Keratinocyte (primary cell): Measurements from ENCODE around the gene ATP8A1. TPM values are rescaled to one million over a fixed set of nuclear protein-coding genes. Genes with fewer than 3 reads are reported as not detected.

Experiments
- DNase-seq: peaks from one replicate; pipeline ENCODE4 v3.0.0-alpha.2; 2011; ENCODE audit warnings: low read depth, missing footprints, low spot score
- FAIRE-seq: peaks from 2 replicates; lab custom pipeline; 2011; peaks lifted over from hg19 to GRCh38; lab: Jason Lieb, UNC
- H2AFZ ChIP-seq: 2 replicates; pipeline ENCODE4 v1.6.0; 2012; ENCODE audit warnings: low read length, control low read depth, inconsistent platforms; ENCODE audit not compliant: control insufficient read depth
- H3K27ac ChIP-seq: 2 replicates; pipeline ENCODE4 v1.5.1; 2011; ENCODE audit warnings: low read length; ENCODE audit not compliant: control insufficient read depth, insufficient read depth
- H3K27me3 ChIP-seq: 3 replicates; pipeline ENCODE4 v1.6.0; 2011; ENCODE audit warnings: low read length; ENCODE audit not compliant: control insufficient read depth, insufficient read depth; ENCODE audit errors: extremely low read depth
- H3K36me3 ChIP-seq, 2 experiments: 2 replicates in 1 of 2; 3 replicates in 1 of 2; pipeline ENCODE4 v1.5.1; 2011; ENCODE audit warnings: low read length in 2 of 2, mild to moderate bottlenecking in 1 of 2; ENCODE audit not compliant: control insufficient read depth in 2 of 2, insufficient read depth in 2 of 2; ENCODE audit errors: extremely low read depth in 1 of 2
- H3K4me1 ChIP-seq: 3 replicates; pipeline ENCODE4 v1.5.1; 2011; ENCODE audit warnings: low read length; ENCODE audit not compliant: control insufficient read depth, insufficient read depth; ENCODE audit errors: extremely low read depth
- H3K4me2 ChIP-seq: 3 replicates; pipeline ENCODE4 v1.6.0; 2011; ENCODE audit warnings: low read depth, low read length; ENCODE audit not compliant: control insufficient read depth, insufficient read depth; ENCODE audit errors: extremely low read depth
- H3K4me3 ChIP-seq, 3 experiments: fragments of 200-600 bp in 1 of 3; sonication (generic) in 1 of 3; 2 replicates in 2 of 3; 3 replicates in 1 of 3; pipeline ENCODE4 v1.5.1; 2011 to 2016; ENCODE audit warnings: low read length in 3 of 3, mild to moderate bottlenecking in 3 of 3, control low read depth in 2 of 3, inconsistent platforms in 1 of 3, low read depth in 1 of 3, mixed read lengths in 1 of 3, mixed run types in 1 of 3, moderate library complexity in 1 of 3; ENCODE audit not compliant: control insufficient read depth in 2 of 3, insufficient read depth in 2 of 3; ENCODE audit errors: extremely low read depth in 1 of 3
- H3K79me2 ChIP-seq: 2 replicates; pipeline ENCODE4 v1.6.0; 2012; ENCODE audit warnings: low read length; ENCODE audit not compliant: control insufficient read depth, insufficient read depth
- H3K9ac ChIP-seq: 3 replicates; pipeline ENCODE4 v1.6.0; 2011; ENCODE audit warnings: low read length; ENCODE audit not compliant: control insufficient read depth, insufficient read depth; ENCODE audit errors: extremely low read depth
- H3K9me1 ChIP-seq: 3 replicates; pipeline ENCODE4 v1.6.0; 2011; ENCODE audit warnings: low read length; ENCODE audit not compliant: control insufficient read depth, insufficient read depth; ENCODE audit errors: extremely low read depth
- H3K9me3 ChIP-seq: 2 replicates; pipeline ENCODE4 v1.5.1; 2012; ENCODE audit warnings: low read depth, low read length; ENCODE audit not compliant: control insufficient read depth
- H4K20me1 ChIP-seq: 3 replicates; pipeline ENCODE4 v1.6.0; 2011; ENCODE audit warnings: low read length; ENCODE audit not compliant: control insufficient read depth, insufficient read depth; ENCODE audit errors: extremely low read depth
- CTCF ChIP-seq, 3 experiments: IDR thresholded peaks in 1 of 3; conservative IDR thresholded peaks in 1 of 3; optimal IDR thresholded peaks in 1 of 3; 2 replicates in 2 of 3; 3 replicates in 1 of 3; pipeline versions ENCODE3 to v1.5.1; 2011; ENCODE audit warnings: low read length in 3 of 3, mild to moderate bottlenecking in 3 of 3, moderate library complexity in 2 of 3, control low read depth in 1 of 3, inconsistent platforms in 1 of 3; ENCODE audit not compliant: insufficient read depth in 2 of 3; ENCODE audit errors: extremely low read depth in 1 of 3
- EZH2 ChIP-seq: IDR thresholded peaks from one replicate; pipeline ENCODE4 v1.6.1; 2012; ENCODE audit warnings: inconsistent platforms, mild to moderate bottlenecking, low read length, moderate library complexity
- dilution Hi-C: fragments of 300-500 bp; cut with MboI; formaldehyde crosslinking; loops from one replicate; pipeline ENCODE4 v1.7.0; 2020; ENCODE audit warnings: low sequenced_read_pairs; ENCODE audit not compliant: extremely low pct_ligation_motif_present
- polyA plus RNA-seq, 5 experiments: library from polyadenylated mRNA; depleted of rRNA in 3 of 5; stranded (reverse) in 3 of 5; stranded (forward) in 1 of 5; unstranded in 1 of 5; fragments of >200 nt; gene quantifications; 1 replicate in 1 of 5; 2 replicates in 3 of 5; 3 replicates in 1 of 5; pipeline versions ENCODE4 v1.2.1 to v1.2.3, GENCODE V29; 2011 to 2012; ENCODE audit warnings: missing spikeins in 2 of 5, low read depth in 1 of 5, low replicate concordance in 1 of 5

The ATP8A1 gene
- polyA plus RNA-seq, 1 donor (not counting 4 experiments of a cell fraction or from before 2014, with no cell fraction given) = 0.20 TPM

GRCh38 chr4:42391355-42391664 is 265.6 kb downstream of the ATP8A1 start:
- FAIRE-seq (no peak), DNase-seq (no peak)
- dilution Hi-C loops = no loop called here
- Histone ChIP-seq H4K20me1 (no peaks in the 10 kb centered on the region), H3K4me3 (no peak overlapping the region), H3K9me1 (no peaks in the 10 kb centered on the region), H3K9ac (no peak overlapping the region), H3K36me3 (no peaks in the 10 kb centered on the region), H3K27me3 (peaks cover 9% of the 10 kb centered on the region), H2AFZ (no peak overlapping the region), H3K4me1 (no peaks in the 10 kb centered on the region), H3K9me3 (no peaks in the 10 kb centered on the region), H3K4me2 (no peak overlapping the region), H3K79me2 (no peaks in the 10 kb centered on the region), H3K27ac (no peak overlapping the region)
- no peak for TF ChIP-seq EZH2
- TF ChIP-seq CTCF (optimal IDR thresholded peaks at IDR 0.05 in 1 of 3, IDR thresholded peaks at IDR 0.05 in 1 of 3, conservative IDR thresholded peaks at IDR 0.05 in 1 of 3; ENCODE audit: extremely low read depth in 1 of 3, insufficient read depth in 2 of 3, low read length in 3 of 3) = no peak

- H3K27ac ChIP-seq = no peak overlapping the region
- dilution Hi-C loops = no loop called here
- DNase-seq = no peak
- no peak overlapping the region for H3K4me2 ChIP-seq
- no peaks in the 10 kb centered on the region for H3K79me2 ChIP-seq
- H3K4me3 ChIP-seq = no peak overlapping the region
- no peaks in the 10 kb centered on the region for H3K4me1 ChIP-seq
- TF ChIP-seq EZH2 (no peak), CTCF (optimal IDR thresholded peaks at IDR 0.05 in 1 of 3, IDR thresholded peaks at IDR 0.05 in 1 of 3, conservative IDR thresholded peaks at IDR 0.05 in 1 of 3; ENCODE audit: extremely low read depth in 1 of 3, insufficient read depth in 2 of 3, low read length in 3 of 3) (no peak)
- no peak overlapping the region for H2AFZ ChIP-seq
- no peaks in the 10 kb centered on the region for H4K20me1 ChIP-seq
- FAIRE-seq = no peak
- H3K9me3 ChIP-seq = no peaks in the 10 kb centered on the region
- H3K36me3 ChIP-seq = no peaks in the 10 kb centered on the region
- peaks cover 7% of the 10 kb centered on the region for H3K27me3 ChIP-seq
- no peak overlapping the region for H3K9ac ChIP-seq
- H3K9me1 ChIP-seq = no peaks in the 10 kb centered on the region
These were observed 266.1 kb downstream of the ATP8A1 start for GRCh38 chr4:42390622-42391354.
